Endothelial cell of umbilical vein (primary cell): ENCODE measurements around the gene BCAR3. TPM values are rescaled to one million over a fixed set of nuclear protein-coding genes. Genes with fewer than 3 reads are reported as not detected.

ENCODE experiments used
- BruUV-seq: library from RNA; stranded (reverse); fragments of 400-500 nt; replicated peaks from 2 replicates; lab custom pipeline; 2021; lab: Mats Ljungman, UMichigan
- CTCF ChIA-PET: fragments of 300-600, 350-600 bp; sonication (Branson Sonifier 250); formaldehyde crosslinking; loops from one replicate; lab custom pipeline; 2021; ENCODE audit warnings: antibody characterized with exemption, inconsistent platforms; lab: Charles Lee
- POLR2A ChIA-PET: fragments of 300-600, 350-600 bp; sonication (Branson Sonifier 250); formaldehyde crosslinking; loops from one replicate; lab custom pipeline; 2021; ENCODE audit warnings: antibody characterized with exemption, inconsistent platforms; lab: Charles Lee
- DNase-seq: peaks from one replicate; pipeline ENCODE4 v3.0.0-alpha.2; 2011; ENCODE audit warnings: low read depth, low spot score
- FAIRE-seq: peaks from 2 replicates; lab custom pipeline; 2011; peaks lifted over from hg19 to GRCh38; lab: Jason Lieb, UNC
- H2AFZ ChIP-seq: 2 replicates; pipeline ENCODE4 v1.6.0; 2012; ENCODE audit warnings: low read depth, low read length, control low read depth, inconsistent platforms
- H3K27ac ChIP-seq: 2 replicates; pipeline ENCODE4 v1.5.1; 2011; ENCODE audit warnings: low read depth, mild to moderate bottlenecking, control low read depth, low read length, moderate library complexity; ENCODE audit not compliant: insufficient read depth
- H3K27me3 ChIP-seq, 2 experiments: 2 replicates each; pipeline versions ENCODE4 v1.6.0 to v1.6.1; 2011; ENCODE audit warnings: low read length in 2 of 2, mixed read lengths in 1 of 2; ENCODE audit not compliant: control insufficient read depth in 2 of 2, insufficient read depth in 2 of 2
- H3K36me3 ChIP-seq, 2 experiments: 2 replicates in 1 of 2; 3 replicates in 1 of 2; pipeline ENCODE4 v1.5.1; 2011; ENCODE audit warnings: low read length in 2 of 2, mild to moderate bottlenecking in 1 of 2, moderate library complexity in 1 of 2; ENCODE audit not compliant: control insufficient read depth in 2 of 2, insufficient read depth in 2 of 2; ENCODE audit errors: extremely low read depth in 1 of 2
- H3K4me1 ChIP-seq: 3 replicates; pipeline ENCODE4 v1.5.1; 2011; ENCODE audit warnings: mild to moderate bottlenecking, low read length; ENCODE audit not compliant: control insufficient read depth, insufficient read depth; ENCODE audit errors: extremely low read depth
- H3K4me2 ChIP-seq: 2 replicates; pipeline ENCODE4 v1.6.1; 2011; ENCODE audit warnings: low read length, control low read depth, mixed read lengths; ENCODE audit not compliant: insufficient read depth
- H3K4me3 ChIP-seq, 3 experiments: fragments of 200-600 bp in 1 of 3; sonication (generic), shearing (Covaris generic) in 1 of 3; replicated peaks in 1 of 3; 2 replicates each; pipeline ENCODE4 v1.5.1; 2011 to 2016; ENCODE audit warnings: control low read depth in 3 of 3, low read length in 3 of 3, mild to moderate bottlenecking in 2 of 3, inconsistent platforms in 1 of 3, low read depth in 1 of 3, moderate library complexity in 1 of 3; ENCODE audit not compliant: insufficient read depth in 1 of 3
- H3K79me2 ChIP-seq: 2 replicates; pipeline ENCODE4 v1.6.0; 2012; ENCODE audit warnings: low read length, inconsistent platforms; ENCODE audit not compliant: control insufficient read depth, insufficient read depth
- H3K9ac ChIP-seq: replicated peaks from 2 replicates; pipeline ENCODE3; 2011; ENCODE audit warnings: low read length, control low read depth; ENCODE audit not compliant: insufficient read depth; ENCODE audit errors: extremely low read depth
- H3K9me1 ChIP-seq: replicated peaks from 3 replicates; pipeline ENCODE4 v1.6.0; 2011; ENCODE audit warnings: mild to moderate bottlenecking, low read length; ENCODE audit not compliant: control insufficient read depth, insufficient read depth; ENCODE audit errors: extremely low read depth
- H3K9me3 ChIP-seq: replicated peaks from 2 replicates; pipeline ENCODE4 v1.5.1; 2012; ENCODE audit warnings: low read length, inconsistent platforms; ENCODE audit not compliant: control insufficient read depth, insufficient read depth
- H4K20me1 ChIP-seq: replicated peaks from 2 replicates; pipeline ENCODE3; 2011; ENCODE audit warnings: mild to moderate bottlenecking, low read length; ENCODE audit not compliant: control insufficient read depth, insufficient read depth; ENCODE audit errors: extremely low read depth
- EZH2 ChIP-seq: IDR thresholded peaks from 2 replicates; pipeline ENCODE4 v1.6.1; 2012; ENCODE audit warnings: borderline replicate concordance, low read depth, mild to moderate bottlenecking, moderate library complexity, low read length, inconsistent platforms; ENCODE audit not compliant: severe bottlenecking
- GATA2 ChIP-seq: IDR thresholded peaks from 2 replicates; pipeline ENCODE4 v1.7.0; 2011; ENCODE audit warnings: low read depth, mild to moderate bottlenecking, moderate library complexity, mixed read lengths, low read length; ENCODE audit not compliant: insufficient read length, insufficient read depth
- MYC ChIP-seq: IDR thresholded peaks from one replicate; pipeline ENCODE4 v1.6.1; 2011; ENCODE audit warnings: mild to moderate bottlenecking, low read depth, low read length
- POLR2A ChIP-seq: IDR thresholded peaks from 2 replicates; pipeline ENCODE4 v1.6.1; 2012; ENCODE audit warnings: low read depth, mild to moderate bottlenecking, control low read depth, low read length
- POLR2AphosphoS5 ChIP-seq: IDR thresholded peaks from 2 replicates; pipeline ENCODE4 v1.6.1; 2012; ENCODE audit warnings: low read depth, mild to moderate bottlenecking, control low read depth, low read length, moderate library complexity; ENCODE audit not compliant: insufficient read depth
- dilution Hi-C: fragments of 300-500 bp; cut with MboI; formaldehyde crosslinking; loops from one replicate; pipeline ENCODE4 v1.15.0; 2019; ENCODE audit warnings: low sequenced_read_pairs; ENCODE audit not compliant: extremely low pct_ligation_motif_present
- intact Hi-C: fragments of 100-400 bp; cut with micrococcal nuclease; formaldehyde crosslinking; loops from one replicate; pipeline ENCODE4 v1.10.0; 2022
- polyA plus RNA-seq, 4 experiments: library from polyadenylated mRNA; depleted of rRNA in 3 of 4; stranded (reverse) in 3 of 4; unstranded in 1 of 4; fragments of >200 nt; gene quantifications; 2 replicates each; pipeline versions ENCODE4 v1.2.1 to v1.2.3, GENCODE V29; 2011 to 2012; ENCODE audit warnings: missing spikeins in 1 of 4
- total RNA-seq: library from RNA; stranded (reverse); gene quantifications from 2 replicates; pipeline ENCODE4 v1.2.3, GENCODE V29; 2021
- TF ChIP-seq, protein P1 (sequence below): IDR thresholded peaks from 2 replicates; pipeline ENCODE4 v1.6.1; 2011; ENCODE audit not compliant: insufficient read depth, insufficient read length

BCAR3 gene
- total and polyA plus RNA-seq, 2 donors (not counting 3 experiments of a cell fraction or from before 2014, with no cell fraction given): 17.5 to 32.9 TPM

DNA sequence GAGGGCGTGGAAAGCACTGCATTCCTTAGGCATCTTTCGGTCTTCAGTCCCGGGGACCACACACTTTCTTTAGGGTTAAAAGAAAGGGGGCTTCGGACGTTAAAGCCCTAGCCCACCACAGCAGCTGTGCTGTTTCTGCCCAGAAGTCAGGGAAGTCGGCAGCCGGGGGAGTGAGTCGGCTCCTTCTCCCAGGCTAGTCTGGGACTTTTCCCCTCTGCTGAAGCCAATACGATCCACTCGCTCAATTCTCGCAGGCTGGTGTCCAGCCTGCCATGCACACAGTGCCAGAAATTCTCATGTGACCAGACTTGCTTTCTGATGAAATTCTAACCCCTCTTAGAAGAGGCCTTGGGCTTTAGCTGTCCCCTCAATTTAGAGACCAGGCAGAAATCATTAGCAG is 67.7 kb downstream of the BCAR3 start:
- no peak overlapping the region for H3K9ac ChIP-seq
- FAIRE-seq: no peak
- H3K36me3 ChIP-seq: no peaks in the 10 kb centered on the region
- H2AFZ ChIP-seq: no peak overlapping the region
- H3K4me3 ChIP-seq: no peak overlapping the region
- peaks cover 48% of the 10 kb centered on the region for H3K4me1 ChIP-seq
- DNase-seq: no peak
- H4K20me1 ChIP-seq: no peaks in the 10 kb centered on the region
- H3K27ac ChIP-seq: no peak overlapping the region
- TF ChIP-seq EZH2: no peak
- no peak for TF ChIP-seq MYC
- TF ChIP-seq, protein P1, sequence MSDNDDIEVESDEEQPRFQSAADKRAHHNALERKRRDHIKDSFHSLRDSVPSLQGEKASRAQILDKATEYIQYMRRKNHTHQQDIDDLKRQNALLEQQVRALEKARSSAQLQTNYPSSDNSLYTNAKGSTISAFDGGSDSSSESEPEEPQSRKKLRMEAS: no peak
- TF ChIP-seq POLR2A: no peak
- CTCF ChIA-PET: interaction anchor here (1.2 kb wide), 1 partner anchor 11 kb away, joined by 4 read pairs; no protein-coding TSS in a partner anchor
- no TSS peak for BruUV-seq
- no peaks in the 10 kb centered on the region for H3K27me3 ChIP-seq
- intact Hi-C loops (no loop called here), dilution Hi-C loops (no loop called here)
- no peaks in the 10 kb centered on the region for H3K9me3 ChIP-seq
- no peaks in the 10 kb centered on the region for H3K9me1 ChIP-seq
- H3K79me2 ChIP-seq: peaks cover 99% of the 10 kb centered on the region
- POLR2A ChIA-PET: no interaction called here
- H3K4me2 ChIP-seq: no peak overlapping the region

DNA sequence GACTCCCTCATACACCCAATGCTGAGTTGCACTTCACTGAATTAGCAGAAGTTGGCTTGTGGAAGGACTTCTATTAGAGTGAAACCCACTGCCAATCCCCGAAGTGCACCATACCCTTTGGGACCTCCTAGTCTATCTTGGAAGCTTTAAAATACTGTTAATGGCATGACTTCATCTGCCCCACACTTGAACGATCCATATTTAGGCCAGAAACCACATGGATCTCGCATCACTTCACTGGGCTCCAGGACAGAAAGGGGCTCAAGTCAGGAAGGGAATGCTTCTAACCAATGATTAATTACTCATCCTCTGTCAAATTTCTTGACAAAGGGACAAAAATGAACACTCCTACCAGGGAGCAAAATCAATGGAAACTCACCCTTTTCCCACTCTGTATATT is 69.1 kb downstream of the BCAR3 start:
- dilution Hi-C loops: no loop called here
- intact Hi-C loops: no loop called here
- no peaks in the 10 kb centered on the region for H4K20me1 ChIP-seq
- H3K79me2 ChIP-seq: peaks cover 100% of the 10 kb centered on the region
- H3K4me2 ChIP-seq: no peak overlapping the region
- no peaks in the 10 kb centered on the region for H3K27me3 ChIP-seq
- ChIA-PET CTCF (interaction anchor here (1.2 to 1.7 kb wide), 3 partner anchors 13 to 232 kb away, joined by 3 to 5 read pairs (median 4); no protein-coding TSS in a partner anchor), POLR2A (no interaction called here)
- no peaks in the 10 kb centered on the region for H3K9me1 ChIP-seq
- no peak overlapping the region for H3K27ac ChIP-seq
- peaks cover 50% of the 10 kb centered on the region for H3K4me1 ChIP-seq
- FAIRE-seq: no peak
- H3K9me3 ChIP-seq: no peaks in the 10 kb centered on the region
- BruUV-seq: no TSS peak
- H3K4me3 ChIP-seq: no peak overlapping the region
- no peak overlapping the region for H2AFZ ChIP-seq
- no peaks in the 10 kb centered on the region for H3K36me3 ChIP-seq
- H3K9ac ChIP-seq: no peak overlapping the region
- no peak for DNase-seq
- TF ChIP-seq EZH2 (no peak), GATA2 (no peak), POLR2AphosphoS5 (no peak)
- TF ChIP-seq, protein P1: no peak
